ENCODE data around the gene EEIG1.

The EEIG1 gene

DNA sequence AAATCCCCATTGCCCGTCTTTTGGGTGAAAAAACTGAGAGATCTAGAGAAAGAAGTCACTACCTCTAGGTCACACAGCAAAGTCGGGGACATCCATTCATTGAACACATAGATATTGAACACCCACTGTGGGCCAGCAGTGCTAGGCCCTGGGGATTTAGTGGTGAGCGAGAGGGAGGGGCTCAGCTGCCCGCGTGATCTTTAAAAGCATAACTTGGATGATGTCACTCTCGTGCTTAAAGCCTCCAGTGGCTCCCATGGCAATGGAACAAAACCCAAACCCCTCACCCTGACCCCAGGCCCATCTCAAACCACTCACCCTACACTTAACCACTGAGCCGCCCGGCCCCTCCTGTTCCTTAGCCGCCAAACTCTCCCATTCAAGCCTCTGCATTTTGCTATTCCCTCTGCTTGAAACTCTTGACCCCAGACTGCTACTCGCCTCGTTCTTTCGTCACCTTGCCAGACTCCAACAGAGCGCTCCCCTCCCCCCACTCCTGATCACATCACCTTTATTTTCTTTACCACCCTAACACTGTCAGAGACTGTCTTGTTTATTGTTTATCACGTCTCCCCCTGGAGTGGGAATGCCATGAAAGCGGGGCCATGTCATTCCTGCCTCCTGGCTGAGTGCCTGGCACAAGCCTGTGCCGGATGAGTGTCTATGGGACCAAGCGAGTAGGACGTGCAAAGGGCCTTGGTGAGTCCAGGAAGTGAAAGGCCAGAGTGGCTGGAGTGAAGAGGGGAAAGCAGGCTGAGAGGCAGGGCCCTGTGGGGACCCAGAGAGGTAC, 49.5 kb downstream of the EEIG1 start:
- CTCF ChIA-PET, result interaction anchor here (0.9 to 4.6 kb wide), 4 partner anchors 12 to 187 kb away, joined by 3 to 20 read pairs (median 10); no protein-coding TSS in a partner anchor
- peak overlapping the region; percentile 55 for H3K4me3 ChIP-seq (ENCODE audit: low read depth, low read length)
- POLR2A ChIA-PET, result interaction anchor here (0.6 to 0.8 kb wide), 3 partner anchors 12 to 104 kb away, joined by 3 to 4 read pairs (median 3); no protein-coding TSS in a partner anchor
- TF ChIP-seq ZNF10 (tag by site-specific recombination; IDR thresholded peaks at IDR 0.05) (peak; percentile 58; the same call in 1 of the 2 replicates), ZBTB21 (tag by site-specific recombination; IDR thresholded peaks at IDR 0.05) (peak; percentile 81), ZIC2 (tag by site-specific recombination; IDR thresholded peaks at IDR 0.05) (peak; percentile 96), ZBTB48 (tag by site-specific recombination; IDR thresholded peaks at IDR 0.05) (peak; percentile 61; the same call in 1 of the 2 replicates), KLF8 (tag by site-specific recombination; IDR thresholded peaks at IDR 0.05) (peak; percentile 74), WT1 (tag by site-specific recombination; IDR thresholded peaks at IDR 0.05) (0 out of 2 replicates have a peak, but pooled peaks have one; percentile 44), ZEB2 (tag by site-specific recombination; IDR thresholded peaks at IDR 0.05) (peak; percentile 92), SP7 (tag by site-specific recombination; IDR thresholded peaks at IDR 0.05) (peak; percentile 76), PRDM1 (tag by site-specific recombination; IDR thresholded peaks at IDR 0.05) (peak; percentile 93), BCL11B (tag by site-specific recombination; IDR thresholded peaks at IDR 0.05; ENCODE audit: low read depth) (peak; percentile 70; the same call in 1 of the 2 replicates), ZNF366 (tag by site-specific recombination; conservative IDR thresholded peaks at IDR 0.05) (peak; percentile 84), ZNF623 (tag by site-specific recombination; IDR thresholded peaks at IDR 0.05) (peak; percentile 62), FEZF1 (tag by site-specific recombination; IDR thresholded peaks at IDR 0.05) (peak; percentile 44), ZFP37 (tag by site-specific recombination; IDR thresholded peaks at IDR 0.05) (peak; percentile 69; the same call in 1 of the 2 replicates), BCL11A (tag by site-specific recombination; IDR thresholded peaks at IDR 0.05; ENCODE audit: low read depth) (peak; percentile 87), ZNF335 (tag by site-specific recombination; conservative IDR thresholded peaks at IDR 0.05) (peak; percentile 79), HOXD13 (CRISPR knock-in tag; IDR thresholded peaks at IDR 0.05; ENCODE audit: borderline replicate concordance) (0 out of 2 replicates have a peak, but pooled peaks have one; percentile 57), ZNF843 (tag by site-specific recombination; IDR thresholded peaks at IDR 0.05) (no peak)
- TF ChIP-seq, protein P1, sequence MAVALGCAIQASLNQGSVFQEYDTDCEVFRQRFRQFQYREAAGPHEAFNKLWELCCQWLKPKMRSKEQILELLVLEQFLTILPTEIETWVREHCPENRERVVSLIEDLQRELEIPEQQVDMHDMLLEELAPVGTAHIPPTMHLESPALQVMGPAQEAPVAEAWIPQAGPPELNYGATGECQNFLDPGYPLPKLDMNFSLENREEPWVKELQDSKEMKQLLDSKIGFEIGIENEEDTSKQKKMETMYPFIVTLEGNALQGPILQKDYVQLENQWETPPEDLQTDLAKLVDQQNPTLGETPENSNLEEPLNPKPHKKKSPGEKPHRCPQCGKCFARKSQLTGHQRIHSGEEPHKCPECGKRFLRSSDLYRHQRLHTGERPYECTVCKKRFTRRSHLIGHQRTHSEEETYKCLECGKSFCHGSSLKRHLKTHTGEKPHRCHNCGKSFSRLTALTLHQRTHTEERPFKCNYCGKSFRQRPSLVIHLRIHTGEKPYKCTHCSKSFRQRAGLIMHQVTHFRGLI (tag by site-specific recombination; IDR thresholded peaks at IDR 0.05), result no peak
- TF ChIP-seq, protein P2, sequence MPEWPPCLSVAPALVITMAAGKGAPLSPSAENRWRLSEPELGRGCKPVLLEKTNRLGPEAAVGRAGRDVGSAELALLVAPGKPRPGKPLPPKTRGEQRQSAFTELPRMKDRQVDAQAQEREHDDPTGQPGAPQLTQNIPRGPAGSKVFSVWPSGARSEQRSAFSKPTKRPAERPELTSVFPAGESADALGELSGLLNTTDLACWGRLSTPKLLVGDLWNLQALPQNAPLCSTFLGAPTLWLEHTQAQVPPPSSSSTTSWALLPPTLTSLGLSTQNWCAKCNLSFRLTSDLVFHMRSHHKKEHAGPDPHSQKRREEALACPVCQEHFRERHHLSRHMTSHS (tag by site-specific recombination; IDR thresholded peaks at IDR 0.05), result no peak
- TF ChIP-seq, protein P3, sequence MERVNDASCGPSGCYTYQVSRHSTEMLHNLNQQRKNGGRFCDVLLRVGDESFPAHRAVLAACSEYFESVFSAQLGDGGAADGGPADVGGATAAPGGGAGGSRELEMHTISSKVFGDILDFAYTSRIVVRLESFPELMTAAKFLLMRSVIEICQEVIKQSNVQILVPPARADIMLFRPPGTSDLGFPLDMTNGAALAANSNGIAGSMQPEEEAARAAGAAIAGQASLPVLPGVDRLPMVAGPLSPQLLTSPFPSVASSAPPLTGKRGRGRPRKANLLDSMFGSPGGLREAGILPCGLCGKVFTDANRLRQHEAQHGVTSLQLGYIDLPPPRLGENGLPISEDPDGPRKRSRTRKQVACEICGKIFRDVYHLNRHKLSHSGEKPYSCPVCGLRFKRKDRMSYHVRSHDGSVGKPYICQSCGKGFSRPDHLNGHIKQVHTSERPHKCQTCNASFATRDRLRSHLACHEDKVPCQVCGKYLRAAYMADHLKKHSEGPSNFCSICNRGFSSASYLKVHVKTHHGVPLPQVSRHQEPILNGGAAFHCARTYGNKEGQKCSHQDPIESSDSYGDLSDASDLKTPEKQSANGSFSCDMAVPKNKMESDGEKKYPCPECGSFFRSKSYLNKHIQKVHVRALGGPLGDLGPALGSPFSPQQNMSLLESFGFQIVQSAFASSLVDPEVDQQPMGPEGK (tag by site-specific recombination; IDR thresholded peaks at IDR 0.05), result peak; percentile 46
- TF ChIP-seq, protein P4, sequence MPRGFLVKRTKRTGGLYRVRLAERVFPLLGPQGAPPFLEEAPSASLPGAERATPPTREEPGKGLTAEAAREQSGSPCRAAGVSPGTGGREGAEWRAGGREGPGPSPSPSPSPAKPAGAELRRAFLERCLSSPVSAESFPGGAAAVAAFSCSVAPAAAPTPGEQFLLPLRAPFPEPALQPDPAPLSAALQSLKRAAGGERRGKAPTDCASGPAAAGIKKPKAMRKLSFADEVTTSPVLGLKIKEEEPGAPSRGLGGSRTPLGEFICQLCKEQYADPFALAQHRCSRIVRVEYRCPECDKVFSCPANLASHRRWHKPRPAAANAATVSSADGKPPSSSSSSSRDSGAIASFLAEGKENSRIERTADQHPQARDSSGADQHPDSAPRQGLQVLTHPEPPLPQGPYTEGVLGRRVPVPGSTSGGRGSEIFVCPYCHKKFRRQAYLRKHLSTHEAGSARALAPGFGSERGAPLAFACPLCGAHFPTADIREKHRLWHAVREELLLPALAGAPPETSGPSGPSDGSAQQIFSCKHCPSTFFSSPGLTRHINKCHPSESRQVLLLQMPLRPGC (tag by site-specific recombination; IDR thresholded peaks at IDR 0.05), result peak; percentile 53
- TF ChIP-seq, protein P5, sequence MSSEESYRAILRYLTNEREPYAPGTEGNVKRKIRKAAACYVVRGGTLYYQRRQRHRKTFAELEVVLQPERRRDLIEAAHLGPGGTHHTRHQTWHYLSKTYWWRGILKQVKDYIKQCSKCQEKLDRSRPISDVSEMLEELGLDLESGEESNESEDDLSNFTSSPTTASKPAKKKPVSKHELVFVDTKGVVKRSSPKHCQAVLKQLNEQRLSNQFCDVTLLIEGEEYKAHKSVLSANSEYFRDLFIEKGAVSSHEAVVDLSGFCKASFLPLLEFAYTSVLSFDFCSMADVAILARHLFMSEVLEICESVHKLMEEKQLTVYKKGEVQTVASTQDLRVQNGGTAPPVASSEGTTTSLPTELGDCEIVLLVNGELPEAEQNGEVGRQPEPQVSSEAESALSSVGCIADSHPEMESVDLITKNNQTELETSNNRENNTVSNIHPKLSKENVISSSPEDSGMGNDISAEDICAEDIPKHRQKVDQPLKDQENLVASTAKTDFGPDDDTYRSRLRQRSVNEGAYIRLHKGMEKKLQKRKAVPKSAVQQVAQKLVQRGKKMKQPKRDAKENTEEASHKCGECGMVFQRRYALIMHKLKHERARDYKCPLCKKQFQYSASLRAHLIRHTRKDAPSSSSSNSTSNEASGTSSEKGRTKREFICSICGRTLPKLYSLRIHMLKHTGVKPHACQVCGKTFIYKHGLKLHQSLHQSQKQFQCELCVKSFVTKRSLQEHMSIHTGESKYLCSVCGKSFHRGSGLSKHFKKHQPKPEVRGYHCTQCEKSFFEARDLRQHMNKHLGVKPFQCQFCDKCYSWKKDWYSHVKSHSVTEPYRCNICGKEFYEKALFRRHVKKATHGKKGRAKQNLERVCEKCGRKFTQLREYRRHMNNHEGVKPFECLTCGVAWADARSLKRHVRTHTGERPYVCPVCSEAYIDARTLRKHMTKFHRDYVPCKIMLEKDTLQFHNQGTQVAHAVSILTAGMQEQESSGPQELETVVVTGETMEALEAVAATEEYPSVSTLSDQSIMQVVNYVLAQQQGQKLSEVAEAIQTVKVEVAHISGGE (tag by site-specific recombination; conservative IDR thresholded peaks at IDR 0.05; ENCODE audit: low read depth), result peak; percentile 29; the same call in 1 of the 2 replicates
- TF ChIP-seq, protein P6, sequence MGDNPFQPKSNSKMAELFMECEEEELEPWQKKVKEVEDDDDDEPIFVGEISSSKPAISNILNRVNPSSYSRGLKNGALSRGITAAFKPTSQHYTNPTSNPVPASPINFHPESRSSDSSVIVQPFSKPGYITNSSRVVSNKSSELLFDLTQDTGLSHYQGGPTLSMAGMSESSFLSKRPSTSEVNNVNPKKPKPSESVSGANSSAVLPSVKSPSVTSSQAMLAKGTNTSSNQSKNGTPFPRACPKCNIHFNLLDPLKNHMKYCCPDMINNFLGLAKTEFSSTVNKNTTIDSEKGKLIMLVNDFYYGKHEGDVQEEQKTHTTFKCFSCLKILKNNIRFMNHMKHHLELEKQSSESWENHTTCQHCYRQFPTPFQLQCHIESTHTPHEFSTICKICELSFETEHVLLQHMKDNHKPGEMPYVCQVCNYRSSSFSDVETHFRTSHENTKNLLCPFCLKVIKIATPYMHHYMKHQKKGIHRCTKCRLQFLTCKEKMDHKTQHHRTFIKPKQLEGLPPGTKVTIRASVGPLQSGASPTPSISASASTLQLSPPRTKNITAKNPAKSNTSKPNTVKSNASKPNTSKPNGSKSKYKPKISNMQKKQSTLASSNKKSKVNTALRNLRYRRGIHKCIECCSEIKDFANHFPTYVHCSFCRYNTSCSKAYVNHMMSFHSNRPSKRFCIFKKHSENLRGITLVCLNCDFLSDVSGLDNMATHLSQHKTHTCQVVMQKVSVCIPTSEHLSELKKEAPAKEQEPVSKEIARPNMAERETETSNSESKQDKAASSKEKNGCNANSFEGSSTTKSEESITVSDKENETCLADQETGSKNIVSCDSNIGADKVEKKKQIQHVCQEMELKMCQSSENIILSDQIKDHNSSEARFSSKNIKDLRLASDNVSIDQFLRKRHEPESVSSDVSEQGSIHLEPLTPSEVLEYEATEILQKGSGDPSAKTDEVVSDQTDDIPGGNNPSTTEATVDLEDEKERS (tag by site-specific recombination; IDR thresholded peaks at IDR 0.05), result no peak

More for the DNA sequence above, 49.5 kb downstream of the EEIG1 start:
- H3K36me3 ChIP-seq (ENCODE audit: control insufficient read depth in 2 of 2, insufficient read depth in 1 of 2, low read length in 2 of 2), result peaks cover 0 to 21% of the 10 kb centered on the region in 2 experiments; a peak in 1 of 3 replicates
- H3K9me3 ChIP-seq (ENCODE audit: control insufficient read depth, insufficient read depth, low read depth, low read length), result no peaks in the 10 kb centered on the region
- H3K27ac ChIP-seq (ENCODE audit: extremely low read depth, low read depth, low read length), result peak overlapping the region; percentile 50
- H3K4me1 ChIP-seq (ENCODE audit: control insufficient read depth, insufficient read depth, low read length), result 0 out of 2 replicates have a peak, but pooled peaks cover 7% of the 10 kb centered on the region

All from HEK293 (cell line).